ENCODE measurements around the gene RNF38.

- TF ChIP-seq CTCF (IDR thresholded peaks at IDR 0.05; ENCODE audit: insufficient read depth, low read length) = no peak
- no peak for TF ChIP-seq POLR2AphosphoS5 (IDR thresholded peaks at IDR 0.05; ENCODE audit: low read depth)
These were observed 36.6 kb downstream of the RNF38 start for GRCh38 chr9:36363448-36363847.

Measured in HL-60 (cell line).